Measurements from ENCODE around the gene ATG3. TPM values are rescaled to one million over a fixed set of nuclear protein-coding genes. Genes with fewer than 3 reads are reported as not detected.

The ATG3 gene
- total and polyA plus RNA-seq, 2 donors (not counting 1 experiment from before 2014, with no cell fraction given): 65.2 to 92.2 TPM

GRCh38 chr3:112492124-112492523 is 69.6 kb downstream of the ATG3 start:
- no peak for DNase-seq (ENCODE audit: low read depth in 2 of 2)
- H2AFZ ChIP-seq (ENCODE audit: low read length): no peak overlapping the region
- no peaks in the 10 kb centered on the region for H3K79me2 ChIP-seq (ENCODE audit: control insufficient read depth, insufficient read depth, low read length)
- no peak overlapping the region for H3K9ac ChIP-seq (ENCODE audit: insufficient read depth, low read length)
- no peak overlapping the region for H3K27ac ChIP-seq (ENCODE audit: insufficient read depth, low read length)
- no peak overlapping the region for H3K4me3 ChIP-seq (replicated peaks in 1 of 4; ENCODE audit: control extremely low read depth in 1 of 4, insufficient read depth in 1 of 4, low read depth in 3 of 4, low read length in 4 of 4)
- H3K9me3 ChIP-seq (ENCODE audit: control insufficient read depth, insufficient read depth, low read depth, low read length): no peaks in the 10 kb centered on the region
- H3K4me1 ChIP-seq (ENCODE audit: control insufficient read depth, extremely low read depth, insufficient read depth, low read length): no peaks in the 10 kb centered on the region
- H3K27me3 ChIP-seq (ENCODE audit: control insufficient read depth, insufficient read depth, low read length): no peaks in the 10 kb centered on the region
- TF ChIP-seq EZH2 (IDR thresholded peaks at IDR 0.05; ENCODE audit: low read length, missing control alignments) (no peak), CTCF (conservative IDR thresholded peaks at IDR 0.05 in 1 of 2, IDR thresholded peaks at IDR 0.05 in 1 of 2; ENCODE audit: low read depth in 1 of 2, low read length in 2 of 2) (no peak)
- no peaks in the 10 kb centered on the region for H4K20me1 ChIP-seq (ENCODE audit: control insufficient read depth, extremely low read depth, insufficient read depth, low read length)
- H3K4me2 ChIP-seq (ENCODE audit: extremely low read depth, insufficient read depth, low read length): no peak overlapping the region
- no peaks in the 10 kb centered on the region for H3K36me3 ChIP-seq (ENCODE audit: control insufficient read depth, insufficient read depth, low read length)

- no peak overlapping the region for H3K4me2 ChIP-seq (ENCODE audit: extremely low read depth, insufficient read depth, low read length)
- no peak overlapping the region for H2AFZ ChIP-seq (ENCODE audit: low read length)
- H3K9ac ChIP-seq (ENCODE audit: insufficient read depth, low read length): no peak overlapping the region
- DNase-seq (ENCODE audit: low read depth in 2 of 2): no peak
- no peaks in the 10 kb centered on the region for H4K20me1 ChIP-seq (ENCODE audit: control insufficient read depth, extremely low read depth, insufficient read depth, low read length)
- no peak overlapping the region for H3K27ac ChIP-seq (ENCODE audit: insufficient read depth, low read length)
- no peaks in the 10 kb centered on the region for H3K79me2 ChIP-seq (ENCODE audit: control insufficient read depth, insufficient read depth, low read length)
- no peaks in the 10 kb centered on the region for H3K4me1 ChIP-seq (ENCODE audit: control insufficient read depth, extremely low read depth, insufficient read depth, low read length)
- no peaks in the 10 kb centered on the region for H3K36me3 ChIP-seq (ENCODE audit: control insufficient read depth, insufficient read depth, low read length)
- no peak overlapping the region for H3K4me3 ChIP-seq (replicated peaks in 1 of 4; ENCODE audit: control extremely low read depth in 1 of 4, insufficient read depth in 1 of 4, low read depth in 3 of 4, low read length in 4 of 4)
- TF ChIP-seq EZH2 (IDR thresholded peaks at IDR 0.05; ENCODE audit: low read length, missing control alignments) (no peak), CTCF (conservative IDR thresholded peaks at IDR 0.05 in 1 of 2, IDR thresholded peaks at IDR 0.05 in 1 of 2; ENCODE audit: low read depth in 1 of 2, low read length in 2 of 2) (no peak)
- H3K9me3 ChIP-seq (ENCODE audit: control insufficient read depth, insufficient read depth, low read depth, low read length): no peaks in the 10 kb centered on the region
- H3K27me3 ChIP-seq (ENCODE audit: control insufficient read depth, insufficient read depth, low read length): no peaks in the 10 kb centered on the region
Measured at GRCh38 chr3:112491373-112491772, 70.4 kb downstream of the ATG3 start.

- H3K4me1 ChIP-seq (ENCODE audit: control insufficient read depth, extremely low read depth, insufficient read depth, low read length): no peaks in the 10 kb centered on the region
- H3K9me3 ChIP-seq (ENCODE audit: control insufficient read depth, insufficient read depth, low read depth, low read length): no peaks in the 10 kb centered on the region
- no peaks in the 10 kb centered on the region for H3K79me2 ChIP-seq (ENCODE audit: control insufficient read depth, insufficient read depth, low read length)
- no peak overlapping the region for H3K4me3 ChIP-seq (replicated peaks in 1 of 4; ENCODE audit: control extremely low read depth in 1 of 4, insufficient read depth in 1 of 4, low read depth in 3 of 4, low read length in 4 of 4)
- no peak for TF ChIP-seq CTCF (conservative IDR thresholded peaks at IDR 0.05 in 1 of 2, IDR thresholded peaks at IDR 0.05 in 1 of 2; ENCODE audit: low read depth in 1 of 2, low read length in 2 of 2)
- TF ChIP-seq EZH2 (IDR thresholded peaks at IDR 0.05; ENCODE audit: low read length, missing control alignments): no peak
- H3K4me2 ChIP-seq (ENCODE audit: extremely low read depth, insufficient read depth, low read length): no peak overlapping the region
- H3K27ac ChIP-seq (ENCODE audit: insufficient read depth, low read length): no peak overlapping the region
- H2AFZ ChIP-seq (ENCODE audit: low read length): no peak overlapping the region
- no peaks in the 10 kb centered on the region for H3K27me3 ChIP-seq (ENCODE audit: control insufficient read depth, insufficient read depth, low read length)
- no peaks in the 10 kb centered on the region for H4K20me1 ChIP-seq (ENCODE audit: control insufficient read depth, extremely low read depth, insufficient read depth, low read length)
- no peaks in the 10 kb centered on the region for H3K36me3 ChIP-seq (ENCODE audit: control insufficient read depth, insufficient read depth, low read length)
- DNase-seq (ENCODE audit: low read depth in 2 of 2): no peak
- no peak overlapping the region for H3K9ac ChIP-seq (ENCODE audit: insufficient read depth, low read length)
Measured at GRCh38 chr3:112489674-112490479, 71.9 kb downstream of the ATG3 start.
